Hepatocyte (in vitro differentiated cells): ENCODE data around the gene ZNF385A.
"Not testable (repeated sequence)": the region's sequence is repeated elsewhere in the genome, so short reads cannot be mapped to it uniquely, and the experiment has no call there.

ENCODE experiments used
- CTCF ChIP-seq: fragments of 200-600 bp; sonication (generic); IDR thresholded peaks from 2 replicates; pipeline ENCODE4 v1.5.1; 2016; ENCODE audit warnings: antibody characterized with exemption, mild to moderate bottlenecking; ENCODE audit not compliant: poor library complexity
- EZH2 ChIP-seq: fragments of 200-600 bp; sonication (generic); IDR thresholded peaks from 2 replicates; pipeline ENCODE4 v1.6.1; 2016; ENCODE audit warnings: antibody characterized with exemption, mild to moderate bottlenecking, borderline replicate concordance
- EZH2phosphoT487 ChIP-seq: fragments of 200-600 bp; sonication (generic); IDR thresholded peaks from one replicate; pipeline ENCODE4 v1.6.1; 2018; ENCODE audit warnings: antibody characterized with exemption, mild to moderate bottlenecking, low read depth, moderate library complexity; ENCODE audit not compliant: unreplicated experiment, severe bottlenecking

- not testable (repeated sequence) for TF ChIP-seq CTCF, EZH2, EZH2phosphoT487
Measured at GRCh38 chr12:54325442-54326109, 59.0 kb downstream of the ZNF385A start.
